ENCODE data around the gene CD160. TPM values are rescaled to one million over a fixed set of nuclear protein-coding genes. Genes with fewer than 3 reads are reported as not detected.

The CD160 gene
- total RNA-seq, 6 experiments from 2014 or later = 0.19 to 1.5 (median 0.91) TPM; not detected in 2

DNA sequence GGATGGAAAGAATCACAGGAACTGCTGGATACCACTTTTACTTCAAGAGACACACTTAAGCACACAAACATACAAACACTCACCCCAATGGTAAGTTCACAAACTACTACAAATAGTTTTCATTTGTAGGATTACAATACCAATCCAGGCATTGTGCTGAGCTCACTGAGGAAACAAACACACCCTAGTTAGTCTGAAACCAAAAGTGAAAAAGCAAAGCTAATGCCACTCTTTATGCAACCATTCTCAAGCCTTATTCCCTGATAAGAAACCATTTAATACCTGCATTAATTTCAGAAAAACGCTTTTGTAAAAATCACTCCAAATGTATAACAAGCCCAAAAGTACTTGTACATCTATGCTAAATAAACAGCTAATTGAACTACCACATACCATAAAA, 66.2 kb downstream of the CD160 start:
- 55% methylated on average over 1 of the region's 1 CpG for WGBS (ENCODE audit: insufficient coverage, low coverage, low lambda C conversion rate, missing lambda C conversion rate)
- peaks cover 0 to 12% (median 3%) of the 10 kb centered on the region in 4 donors for H3K4me1 ChIP-seq
- H3K9me3 ChIP-seq = no peaks in the 10 kb centered on the region
- H3K4me3 ChIP-seq = no peak overlapping the region
- TF ChIP-seq POLR2A (IDR thresholded peaks at IDR 0.05) = no peak
- TF ChIP-seq, protein P1, sequence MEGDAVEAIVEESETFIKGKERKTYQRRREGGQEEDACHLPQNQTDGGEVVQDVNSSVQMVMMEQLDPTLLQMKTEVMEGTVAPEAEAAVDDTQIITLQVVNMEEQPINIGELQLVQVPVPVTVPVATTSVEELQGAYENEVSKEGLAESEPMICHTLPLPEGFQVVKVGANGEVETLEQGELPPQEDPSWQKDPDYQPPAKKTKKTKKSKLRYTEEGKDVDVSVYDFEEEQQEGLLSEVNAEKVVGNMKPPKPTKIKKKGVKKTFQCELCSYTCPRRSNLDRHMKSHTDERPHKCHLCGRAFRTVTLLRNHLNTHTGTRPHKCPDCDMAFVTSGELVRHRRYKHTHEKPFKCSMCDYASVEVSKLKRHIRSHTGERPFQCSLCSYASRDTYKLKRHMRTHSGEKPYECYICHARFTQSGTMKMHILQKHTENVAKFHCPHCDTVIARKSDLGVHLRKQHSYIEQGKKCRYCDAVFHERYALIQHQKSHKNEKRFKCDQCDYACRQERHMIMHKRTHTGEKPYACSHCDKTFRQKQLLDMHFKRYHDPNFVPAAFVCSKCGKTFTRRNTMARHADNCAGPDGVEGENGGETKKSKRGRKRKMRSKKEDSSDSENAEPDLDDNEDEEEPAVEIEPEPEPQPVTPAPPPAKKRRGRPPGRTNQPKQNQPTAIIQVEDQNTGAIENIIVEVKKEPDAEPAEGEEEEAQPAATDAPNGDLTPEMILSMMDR (IDR thresholded peaks at IDR 0.05) = no peak
- no peaks in the 10 kb centered on the region for H3K36me3 ChIP-seq
- ATAC-seq (peak in 3 of 4 donors; percentile 28 to 67 (median 48)), DNase-seq (no peak)
- intact Hi-C loops (cut with DNase I) = no loop called here
- no peaks in the 10 kb centered on the region for H3K27me3 ChIP-seq
- peak overlapping the region in 1 of 3 donors; percentile 57 for H3K27ac ChIP-seq

- intact Hi-C loops (cut with DNase I) = no loop called here
- ATAC-seq = no peak
Measured at GRCh38 chr1:145786271-145786670, 67.0 kb downstream of the CD160 start.

GRCh38 chr1:145788580-145788979, 69.3 kb downstream of the CD160 start:
- 100% methylated on average over 3 of the region's 3 CpGs for WGBS (ENCODE audit: insufficient coverage, low coverage, low lambda C conversion rate, missing lambda C conversion rate)
- intact Hi-C loops (cut with DNase I) = no loop called here

More at GRCh38 chr1:145786271-145786670, 67.0 kb downstream of the CD160 start:
- H3K27me3 ChIP-seq = no peaks in the 10 kb centered on the region
- H3K4me3 ChIP-seq = no peak overlapping the region
- H3K36me3 ChIP-seq = no peaks in the 10 kb centered on the region
- TF ChIP-seq POLR2A (IDR thresholded peaks at IDR 0.05) = no peak
- TF ChIP-seq, protein P1 (IDR thresholded peaks at IDR 0.05) = no peak
- H3K9me3 ChIP-seq = no peaks in the 10 kb centered on the region
- WGBS (ENCODE audit: insufficient coverage, low coverage, low lambda C conversion rate, missing lambda C conversion rate) = 47% methylated on average over 1 of the region's 1 CpG
- H3K4me1 ChIP-seq = peaks cover 0 to 12% (median 3%) of the 10 kb centered on the region in 4 donors
- no peak for DNase-seq
- no peak overlapping the region for H3K27ac ChIP-seq

More at GRCh38 chr1:145788580-145788979, 69.3 kb downstream of the CD160 start:
- DNase-seq (no peak), ATAC-seq (no peak)
- no peak overlapping the region for H3K4me3 ChIP-seq
- H3K4me1 ChIP-seq = peaks cover 0 to 5% (median 0%) of the 10 kb centered on the region in 4 donors
- no peak for TF ChIP-seq POLR2A (IDR thresholded peaks at IDR 0.05)
- TF ChIP-seq, protein P1 (IDR thresholded peaks at IDR 0.05) = no peak
- no peaks in the 10 kb centered on the region for H3K9me3 ChIP-seq
- no peaks in the 10 kb centered on the region for H3K36me3 ChIP-seq
- no peaks in the 10 kb centered on the region for H3K27me3 ChIP-seq
- H3K27ac ChIP-seq = no peak overlapping the region

Other genes starting within 250 kb of the CD160 start
- gene GPR89A, start 111.5 kb upstream of the CD160 start, total RNA-seq = 10 to 100 TPM; 11.6 to 21.1 (median 15.5) TPM
- gene PDZK1, start 12.1 kb upstream of the CD160 start, total RNA-seq = 100 to 1,000 TPM in 2 of 6 experiments, 10 to 100 TPM in 4; 64.8 to 117 (median 79.2) TPM
- 10 to 100 TPM in 2 of 6 experiments, 1 to 10 TPM in 4; 5.3 to 10.3 (median 8.0) TPM for gene RNF115, start 104.6 kb downstream of the CD160 start, total RNA-seq
- gene POLR3C, start 104.7 kb downstream of the CD160 start, total RNA-seq = 10 to 100 TPM in 3 of 6 experiments, 1 to 10 TPM in 3; 7.7 to 17.0 (median 11.2) TPM
- gene NUDT17, start 126.1 kb downstream of the CD160 start, total RNA-seq = 1 to 10 TPM in 3 of 6 experiments, under 1 TPM in 3; 0.51 to 2.2 (median 1.0) TPM
- gene PIAS3, start 139.6 kb downstream of the CD160 start, total RNA-seq = 1 to 10 TPM; 5.5 to 8.9 (median 6.7) TPM
- 1 to 10 TPM; 1.1 to 2.5 (median 1.6) TPM for gene ANKRD35, start 166.4 kb downstream of the CD160 start, total RNA-seq
- 1 to 10 TPM in 3 of 6 experiments, under 1 TPM in 3; 0.50 to 2.3 (median 0.85) TPM for gene ITGA10, start 190.6 kb downstream of the CD160 start, total RNA-seq
- 10 to 100 TPM; 12.3 to 23.0 (median 15.2) TPM for gene PEX11B, start 199.2 kb downstream of the CD160 start, total RNA-seq
- gene RBM8A, start 208.0 kb downstream of the CD160 start, total RNA-seq = 10 to 100 TPM; 41.1 to 68.4 (median 56.3) TPM
- gene LIX1L, start 238.5 kb downstream of the CD160 start, total RNA-seq = 10 to 100 TPM; 10.6 to 11.9 (median 11.0) TPM
- gene ANKRD34A, start 245.1 kb downstream of the CD160 start, total RNA-seq = under 1 TPM in 5 of 6 experiments, not detected in 1; 0.14 to 0.88 (median 0.22) TPM
- 10 to 100 TPM in 4 of 6 experiments, 1 to 10 TPM in 2; 8.4 to 14.3 (median 11.9) TPM for gene POLR3GL, start 245.2 kb downstream of the CD160 start, total RNA-seq